A549 treated with CORT108297 at 1 μM for 4 hours (cell line): ENCODE data around the gene CLDN7. TPM values are rescaled to one million over a fixed set of nuclear protein-coding genes. Genes with fewer than 3 reads are reported as not detected.

Source experiments
- total RNA-seq: library from RNA; stranded (reverse); fragments of 200-300 nt; extraction: Qiagen RNA extraction; gene quantifications from 5 replicates; pipeline ENCODE4 v1.2.3, GENCODE V29; 2022

CLDN7 gene, protein sequence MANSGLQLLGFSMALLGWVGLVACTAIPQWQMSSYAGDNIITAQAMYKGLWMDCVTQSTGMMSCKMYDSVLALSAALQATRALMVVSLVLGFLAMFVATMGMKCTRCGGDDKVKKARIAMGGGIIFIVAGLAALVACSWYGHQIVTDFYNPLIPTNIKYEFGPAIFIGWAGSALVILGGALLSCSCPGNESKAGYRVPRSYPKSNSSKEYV
- total RNA-seq = 0.84 to 1.2 TPM (median 0.97 TPM) in 5 replicates

DNA sequence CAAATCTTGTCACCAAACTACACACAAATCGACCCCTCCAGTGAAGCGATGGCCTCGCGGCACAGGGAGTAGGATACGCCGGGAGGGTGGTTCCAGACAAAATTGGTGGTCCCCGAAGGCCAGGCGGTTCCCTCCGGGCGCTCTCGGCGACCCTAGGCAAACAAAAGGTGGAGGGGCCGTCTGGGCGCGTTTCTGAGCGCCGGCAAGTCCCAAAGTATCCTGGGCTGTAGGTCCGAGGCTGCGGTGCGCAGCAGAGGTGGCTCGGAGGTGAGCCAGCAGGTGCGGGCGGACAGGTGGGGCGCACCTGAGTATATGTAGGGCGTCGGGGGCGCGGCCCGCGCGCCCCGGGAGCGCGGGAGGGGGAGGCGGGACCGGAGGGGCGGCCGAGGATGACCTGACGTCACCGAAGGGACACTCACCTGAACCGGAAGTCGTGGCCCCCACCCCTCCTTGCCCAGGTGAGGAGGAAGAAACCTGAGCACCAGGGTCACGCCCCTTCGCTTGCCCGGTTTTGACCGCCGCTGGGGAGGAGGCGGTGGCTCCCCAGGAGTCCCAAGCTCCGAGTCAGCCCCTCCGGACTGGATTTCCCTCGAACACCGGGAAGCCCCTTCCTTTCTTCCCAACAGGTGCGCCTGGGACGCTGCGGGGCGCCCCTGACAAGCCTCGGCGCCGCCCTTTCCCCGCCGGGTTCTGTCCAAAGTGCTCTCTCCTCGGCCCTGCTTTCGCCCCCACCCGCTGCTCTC lies at the start of gene CLDN7:
TSS of gene CLDN7 (minus strand) at position 287 of the 743 bp plus-strand sequence. CDS start 435 bp downstream, outside the sequence.

DNA sequence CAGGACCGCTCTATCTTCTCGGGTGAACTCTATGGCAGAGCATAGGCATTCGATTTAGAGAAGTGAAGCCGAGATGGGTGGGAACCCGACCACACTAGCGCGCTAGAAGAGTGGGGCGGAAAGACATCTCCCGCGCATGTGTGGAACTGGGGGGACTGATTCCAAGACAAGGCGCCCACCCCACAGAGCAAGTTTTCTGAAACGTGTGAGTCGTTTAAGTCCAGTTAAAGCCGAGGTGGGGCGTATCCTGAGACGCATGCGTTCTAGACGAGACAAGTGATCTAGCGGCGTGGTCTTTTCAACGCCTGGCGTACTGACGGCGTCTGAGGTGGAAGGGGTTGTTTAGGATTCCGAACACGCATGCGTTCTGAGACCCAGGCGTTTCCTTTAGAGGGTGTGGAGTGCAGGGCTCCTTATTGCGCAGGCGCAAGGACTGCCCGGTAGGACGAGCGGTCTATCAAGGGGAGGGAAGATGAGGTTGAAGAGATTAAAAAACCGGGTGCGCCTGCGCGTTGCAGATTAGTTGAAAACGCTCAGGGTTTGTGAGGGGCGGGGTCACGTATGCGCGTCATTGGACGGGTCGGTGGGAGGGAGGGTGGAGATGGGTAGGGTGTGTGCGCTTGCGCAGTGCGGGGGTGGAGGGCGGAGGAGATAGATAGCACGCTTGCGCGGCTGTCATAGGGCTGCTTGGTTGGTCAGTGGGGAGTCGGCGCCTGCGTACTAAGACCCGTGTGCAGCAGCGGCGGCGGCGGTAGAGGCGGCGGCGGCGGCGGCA lies 44.8 kb upstream of the CLDN7 start, which contains the start of gene EIF5A:
TSS of gene EIF5A (plus strand) at position 718 of the 775 bp plus-strand sequence. CDS start 2,008 bp downstream, outside the sequence.

DNA sequence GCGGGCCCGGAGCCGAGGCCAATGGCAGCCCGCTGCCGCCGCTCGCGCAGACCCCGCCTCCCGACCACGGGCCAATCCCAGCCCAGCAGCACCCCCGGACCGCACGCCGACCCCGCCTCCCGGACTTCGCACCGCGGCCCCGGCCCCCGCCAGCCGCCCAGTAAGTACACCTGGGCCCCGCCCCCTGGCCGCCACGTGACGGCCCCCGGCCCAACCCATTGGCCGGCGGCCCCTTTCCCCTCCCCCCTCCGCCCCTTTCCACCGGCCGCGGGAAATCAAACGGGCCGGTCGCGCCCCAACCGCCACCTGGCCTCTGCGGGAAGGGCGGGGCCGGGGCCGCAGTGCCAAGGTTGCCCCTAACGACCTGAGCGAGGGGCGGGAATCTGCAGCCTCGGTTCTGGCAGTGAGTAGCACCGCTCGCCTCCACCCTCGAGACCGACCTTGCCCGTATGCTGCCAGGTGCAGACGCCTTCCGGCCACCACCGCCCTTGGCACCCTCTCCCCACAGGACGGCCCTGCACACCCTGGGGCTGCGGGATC lies 32.4 kb upstream of the CLDN7 start, which contains the start of gene YBX2:
TSS of gene YBX2 (minus strand) at position 26 of the 540 bp plus-strand sequence. CDS start 139 bp downstream, outside the sequence.

DNA sequence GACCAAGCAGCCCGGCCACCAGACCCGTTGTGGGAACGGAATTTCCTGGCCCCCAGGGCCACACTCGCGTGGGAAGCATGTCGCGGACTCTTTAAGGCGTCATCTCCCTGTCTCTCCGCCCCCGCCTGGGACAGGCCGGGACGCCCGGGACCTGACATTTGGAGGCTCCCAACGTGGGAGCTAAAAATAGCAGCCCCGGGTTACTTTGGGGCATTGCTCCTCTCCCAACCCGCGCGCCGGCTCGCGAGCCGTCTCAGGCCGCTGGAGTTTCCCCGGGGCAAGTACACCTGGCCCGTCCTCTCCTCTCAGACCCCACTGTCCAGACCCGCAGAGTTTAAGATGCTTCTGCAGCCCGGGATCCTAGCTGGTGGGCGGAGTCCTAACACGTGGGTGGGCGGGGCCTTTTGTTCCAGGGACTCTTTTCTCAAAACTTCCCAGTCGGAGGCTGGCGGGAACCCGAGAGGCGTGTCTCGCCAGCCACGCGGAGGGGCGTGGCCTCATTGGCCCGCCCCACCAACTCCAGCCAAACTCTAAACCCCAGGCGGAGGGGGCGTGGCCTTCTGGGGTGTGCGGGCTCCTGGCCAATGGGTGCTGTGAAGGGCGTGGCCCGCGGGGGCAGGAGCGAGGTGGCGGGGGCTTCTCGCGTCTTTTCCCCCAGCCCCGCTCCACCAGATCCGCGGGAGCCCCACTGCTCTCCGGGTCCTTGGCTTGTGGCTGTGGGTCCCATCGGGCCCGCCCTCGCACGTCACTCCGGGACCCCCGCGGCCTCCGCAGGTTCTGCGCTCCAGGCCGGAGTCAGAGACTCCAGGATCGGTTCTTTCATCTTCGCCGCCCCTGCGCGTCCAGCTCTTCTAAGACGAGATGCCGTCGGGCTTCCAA lies 19.0 kb upstream of the CLDN7 start, which contains the start of gene SLC2A4:
TSS of gene SLC2A4 (plus strand) at position 645 of the 879 bp plus-strand sequence. CDS start at position 862, 217 bp downstream.

DNA sequence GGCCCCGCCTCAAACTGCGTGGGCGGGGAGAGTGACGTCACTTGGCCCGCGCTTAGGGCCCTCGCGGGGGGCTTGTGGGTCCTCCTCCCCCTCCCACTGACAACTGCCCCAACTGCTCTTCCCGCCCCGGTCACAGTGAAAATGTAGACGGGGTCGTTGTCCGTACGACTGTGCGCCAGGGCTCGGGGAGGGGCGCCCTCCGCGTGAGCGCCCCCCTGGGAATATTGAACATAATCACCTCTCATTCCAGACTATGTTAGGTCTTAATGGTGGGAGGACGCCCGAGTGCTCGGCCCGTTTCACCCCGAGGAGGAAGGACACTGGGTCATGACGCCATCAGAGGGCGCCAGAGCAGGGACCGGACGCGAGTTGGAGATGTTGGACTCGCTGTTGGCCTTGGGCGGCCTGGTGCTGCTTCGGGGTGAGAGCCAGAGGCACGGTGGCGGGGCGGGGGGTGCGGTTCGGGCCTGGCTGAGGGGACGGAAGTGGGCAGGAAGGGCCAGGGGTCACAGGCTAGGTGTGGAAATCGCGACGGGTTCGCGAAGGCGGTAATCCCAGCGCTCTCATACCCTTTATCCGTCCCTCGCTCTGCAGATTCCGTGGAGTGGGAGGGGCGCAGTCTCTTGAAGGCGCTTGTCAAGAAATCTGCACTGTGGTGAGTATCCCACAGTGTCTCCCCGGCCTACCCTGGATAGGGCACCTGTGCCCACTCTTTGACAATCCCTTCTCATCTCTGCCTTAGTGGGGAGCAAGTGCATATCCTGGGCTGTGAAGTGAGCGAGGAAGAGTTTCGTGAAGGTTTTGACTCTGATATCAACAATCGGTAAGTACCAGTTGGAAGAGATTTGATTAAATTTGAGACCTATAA lies 9.9 kb downstream of the CLDN7 start, which contains the start of gene ELP5:
TSS of gene ELP5 (plus strand) at position 40 of the 868 bp plus-strand sequence. CDS start at position 376, 336 bp downstream.

DNA sequence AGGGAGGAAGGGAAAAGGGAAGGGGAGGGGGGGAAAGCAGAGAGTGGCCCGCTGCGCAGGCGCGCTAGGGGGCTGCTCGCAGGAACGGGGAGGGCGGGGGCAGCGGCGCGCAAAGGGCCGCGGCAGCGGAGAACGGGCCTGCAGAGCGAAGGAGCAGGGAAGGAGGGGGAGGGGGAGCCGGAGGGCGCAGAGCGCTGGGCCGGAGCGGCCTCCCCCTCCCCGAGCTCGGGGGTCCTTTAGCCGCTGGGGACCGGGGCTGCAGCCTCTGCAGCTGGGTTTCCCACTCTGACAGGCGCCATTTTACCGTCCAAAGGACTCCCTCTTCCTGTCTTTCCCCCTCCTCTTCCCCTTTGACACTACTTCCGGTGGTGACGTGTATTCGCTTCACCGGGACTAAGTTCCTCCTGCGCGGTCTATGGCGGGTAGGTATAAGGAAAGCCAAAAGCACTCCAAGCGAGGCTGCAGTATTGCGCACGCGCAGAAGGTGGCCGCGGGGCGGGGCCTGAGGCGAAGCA lies 10.6 kb downstream of the CLDN7 start, which contains the start of gene CTDNEP1:
TSS of gene CTDNEP1 (minus strand) at position 74 of the 515 bp plus-strand sequence. CDS start 438 bp downstream, outside the sequence.

DNA sequence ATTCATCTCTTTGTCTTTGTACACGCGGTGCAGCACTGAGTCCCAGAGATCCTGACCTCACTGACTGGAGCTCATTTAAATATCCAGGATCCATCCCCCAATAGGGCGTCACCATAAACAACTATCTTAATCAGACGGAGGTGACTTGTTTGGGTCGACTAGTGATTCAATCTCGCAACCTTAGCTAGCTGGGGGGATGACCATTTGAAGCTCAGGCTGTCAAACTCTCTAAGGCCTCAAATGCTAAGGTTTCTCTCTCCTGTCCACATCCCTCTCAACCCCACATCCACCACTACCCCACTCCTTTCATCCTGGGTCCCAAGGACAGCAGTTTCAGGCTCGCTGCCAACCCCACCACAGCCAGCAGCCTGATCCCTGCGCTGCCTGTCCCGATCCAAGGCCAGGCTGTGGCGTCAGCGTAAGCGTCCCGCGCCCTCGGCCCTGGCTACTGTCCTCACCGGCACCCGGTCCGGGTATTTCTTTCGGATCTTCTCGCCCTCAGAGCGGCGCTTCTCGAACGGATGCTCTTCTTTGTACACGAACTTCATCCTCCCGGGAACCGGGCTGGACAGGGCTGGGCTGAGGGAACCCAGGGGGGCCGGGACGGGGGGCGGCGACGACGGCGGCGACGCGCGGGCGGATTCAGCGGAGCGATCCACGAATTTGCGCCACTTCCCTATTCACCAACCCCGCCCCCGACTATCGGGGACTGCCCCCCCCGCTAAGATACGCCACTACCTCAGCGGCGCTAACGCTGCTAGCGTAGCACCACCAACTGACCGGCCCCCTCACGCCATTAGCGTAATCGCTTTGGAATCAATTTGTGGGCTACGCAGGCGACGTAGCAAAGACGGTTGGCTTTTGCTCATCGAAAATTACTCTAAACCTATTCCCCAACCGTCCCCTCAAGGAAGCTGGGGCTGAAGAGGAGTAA lies 20.2 kb downstream of the CLDN7 start, which contains the start of gene GABARAP:
TSS of gene GABARAP (minus strand) at position 667 of the 934 bp plus-strand sequence. CDS start at position 548, 119 bp downstream.

DNA sequence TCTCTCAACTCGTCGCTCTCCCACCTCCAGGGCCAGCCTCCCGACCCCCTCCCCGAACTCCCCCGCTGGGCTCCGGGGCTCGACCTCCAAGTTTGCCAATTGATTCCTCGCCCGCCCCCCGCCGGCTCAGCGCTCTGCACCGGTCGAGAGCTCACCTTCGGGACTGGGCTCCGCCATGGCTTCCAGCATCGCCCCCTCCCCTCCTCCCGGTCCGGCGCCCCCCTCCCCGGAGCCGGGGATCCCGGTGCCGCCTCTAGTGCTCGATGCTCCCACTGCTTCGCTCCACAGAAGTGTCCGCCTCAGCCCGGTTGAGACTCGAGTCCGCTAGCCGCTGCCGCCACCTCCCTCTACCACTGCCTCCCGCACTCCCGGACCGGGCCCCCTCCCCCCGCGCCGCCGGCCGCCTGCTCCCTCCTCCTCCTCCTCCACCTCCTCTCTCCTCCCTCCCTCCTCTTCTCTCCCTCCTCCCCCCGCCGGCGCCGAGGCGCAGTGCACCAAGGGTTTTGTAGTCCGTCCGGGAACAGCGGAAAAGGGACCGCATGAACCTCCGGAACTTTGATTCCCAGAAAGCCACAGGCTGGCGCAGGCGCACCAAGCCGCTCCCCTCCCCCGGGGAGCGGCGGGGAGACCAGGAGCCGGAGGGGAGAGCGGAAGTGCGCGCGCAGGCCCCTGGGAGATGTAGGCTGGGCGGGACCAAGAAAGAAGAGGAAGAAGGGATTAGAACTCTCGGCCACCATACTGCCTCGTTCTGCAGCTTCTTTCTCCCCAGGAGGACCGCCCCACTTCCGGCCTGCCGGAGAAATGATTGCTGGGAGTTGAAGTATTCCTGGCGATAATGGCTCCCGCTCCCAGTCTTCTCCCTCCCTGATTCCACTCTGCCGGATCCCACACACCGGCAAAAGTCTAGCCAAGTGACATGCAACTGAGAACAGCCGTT lies 22.9 kb downstream of the CLDN7 start, which contains the start of gene PHF23:
TSS of gene PHF23 (minus strand) at position 367 of the 937 bp plus-strand sequence. CDS start at position 189, 178 bp downstream.

DNA sequence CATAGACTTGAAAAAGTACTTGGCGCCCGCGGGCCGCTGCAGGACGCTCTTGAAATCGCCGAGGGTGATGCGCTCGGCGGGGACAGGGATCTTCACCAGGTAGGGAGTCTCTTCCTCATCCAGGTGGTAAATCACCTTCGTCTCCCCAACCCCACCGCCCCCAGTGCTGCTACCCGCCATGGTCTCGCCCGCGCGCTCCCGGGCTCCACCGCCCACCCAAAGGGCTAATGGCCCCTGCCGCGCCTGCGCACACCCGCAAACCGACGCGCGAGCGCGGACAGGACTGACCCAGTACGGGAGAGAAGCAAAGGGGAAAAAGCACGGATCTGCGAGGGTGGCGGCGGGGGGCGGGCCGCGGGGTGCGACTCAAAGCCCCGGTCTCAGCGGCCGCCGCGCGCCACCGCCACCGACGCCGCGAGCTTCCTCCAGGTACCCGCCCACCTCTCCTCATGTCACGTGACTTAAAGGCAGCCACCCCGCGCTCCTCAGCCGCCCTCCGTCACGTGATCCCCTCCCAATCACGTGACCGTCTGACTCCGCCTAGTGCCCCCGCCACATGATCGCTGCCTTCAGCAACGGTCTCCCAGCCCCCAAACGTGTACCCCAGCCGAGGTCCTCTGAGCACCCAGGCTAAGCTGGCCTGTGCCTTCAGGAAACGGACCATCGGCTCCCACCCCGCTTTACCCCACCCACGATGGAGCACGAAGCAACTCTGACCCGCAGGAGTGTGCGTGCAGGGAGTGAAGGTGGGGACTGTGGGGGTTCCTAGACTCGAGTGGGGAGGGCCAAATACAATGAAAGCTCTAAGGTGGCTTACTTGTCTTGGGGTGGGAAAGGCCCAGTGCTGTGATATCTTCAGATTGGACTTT lies 28.0 kb downstream of the CLDN7 start, which contains the start of gene DVL2:
TSS of gene DVL2 (minus strand) at position 435 of the 869 bp plus-strand sequence. CDS start at position 180, 255 bp downstream.

DNA sequence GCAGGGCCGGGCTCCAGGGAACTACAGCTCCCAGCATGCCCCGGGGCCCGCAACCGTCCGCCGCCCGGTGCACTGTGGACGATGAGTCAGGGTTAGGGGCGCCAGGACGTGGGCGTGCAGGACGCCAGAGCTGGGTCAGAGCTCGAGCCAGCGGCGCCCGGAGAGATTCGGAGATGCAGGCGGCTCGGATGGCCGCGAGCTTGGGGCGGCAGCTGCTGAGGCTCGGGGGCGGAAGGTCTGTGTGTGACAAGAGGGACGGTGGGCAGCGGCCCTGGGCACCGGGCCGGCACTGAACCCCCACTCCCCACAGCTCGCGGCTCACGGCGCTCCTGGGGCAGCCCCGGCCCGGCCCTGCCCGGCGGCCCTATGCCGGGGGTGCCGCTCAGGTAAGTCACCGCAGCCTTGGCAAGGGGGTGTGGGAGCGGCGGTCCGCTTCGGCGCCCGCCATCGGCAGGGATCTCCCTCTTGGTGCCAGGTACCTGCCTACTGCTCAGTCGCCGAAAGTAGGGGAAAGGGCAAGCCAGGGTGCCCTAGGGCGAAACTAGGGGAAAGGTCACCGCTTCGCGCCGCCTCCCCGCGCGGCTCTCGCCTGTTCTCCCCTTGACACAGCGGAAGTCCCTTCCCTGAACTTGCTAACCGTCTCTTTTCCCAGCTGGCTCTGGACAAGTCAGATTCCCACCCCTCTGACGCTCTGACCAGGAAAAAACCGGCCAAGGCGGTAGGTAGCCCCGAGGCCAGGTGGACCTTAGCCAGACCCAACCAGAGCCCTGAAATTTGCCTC lies 42.3 kb downstream of the CLDN7 start, which contains the start of the genes ACADVL and DLG4:
TSS of gene ACADVL (plus strand) at position 127 of the 781 bp plus-strand sequence. CDS start at position 174, 47 bp downstream.
TSS of gene DLG4 (minus strand) at position 25 of the 781 bp plus-strand sequence.

Other genes starting within 250 kb of the CLDN7 start
- gene RNASEK, start 249.9 kb downstream of the CLDN7 start, total RNA-seq = 448 to 548 TPM (median 468 TPM) in 5 replicates
- gene BCL6B, start 239.4 kb downstream of the CLDN7 start, total RNA-seq = not detected in 5 replicates
- gene SLC16A13, start 226.5 kb downstream of the CLDN7 start, total RNA-seq = 9.2 to 12.9 TPM (median 11.3 TPM) in 5 replicates
- gene SLC16A11, start 218.4 kb downstream of the CLDN7 start, total RNA-seq = not detected in 5 replicates
- not detected in 5 replicates for gene CLEC10A, start 182.2 kb downstream of the CLDN7 start, total RNA-seq
- 0.14 TPM in 1 of 5 replicates, not detected in the others for gene ASGR2, start 147.7 kb downstream of the CLDN7 start, total RNA-seq
- gene ASGR1, start 83.1 kb downstream of the CLDN7 start, total RNA-seq = 0.59 to 1.4 TPM (median 1.2 TPM) in 5 replicates
- 6.8 to 9.8 TPM (median 8.2 TPM) in 5 replicates for gene DLG4, start 42.6 kb downstream of the CLDN7 start, total RNA-seq
- 308 to 483 TPM (median 455 TPM) in 5 replicates for gene ACADVL, start 42.5 kb downstream of the CLDN7 start, total RNA-seq
- 30.7 to 43.1 TPM (median 40.7 TPM) in 5 replicates for gene DVL2, start 28.0 kb downstream of the CLDN7 start, total RNA-seq
- gene PHF23, start 23.0 kb downstream of the CLDN7 start, total RNA-seq = 82.4 to 100 TPM (median 91.5 TPM) in 5 replicates
- gene GABARAP, start 20.0 kb downstream of the CLDN7 start, total RNA-seq = 645 to 806 TPM (median 682 TPM) in 5 replicates
- gene CTDNEP1, start 10.7 kb downstream of the CLDN7 start, total RNA-seq = 221 to 239 TPM (median 226 TPM) in 5 replicates
- 121 to 141 TPM (median 127 TPM) in 5 replicates for gene ELP5, start 10.3 kb downstream of the CLDN7 start, total RNA-seq
- gene SLC2A4, start 19.2 kb upstream of the CLDN7 start, total RNA-seq = 0.15 to 0.27 TPM (median 0.26 TPM) in 5 replicates
- gene YBX2, start 32.2 kb upstream of the CLDN7 start, total RNA-seq = 0.53 to 0.69 TPM (median 0.59 TPM) in 5 replicates
- gene EIF5A, start 45.1 kb upstream of the CLDN7 start, total RNA-seq = 1,648 to 1,788 TPM (median 1,697 TPM) in 5 replicates
- 88.2 to 105 TPM (median 103 TPM) in 5 replicates for gene GPS2, start 52.9 kb upstream of the CLDN7 start, total RNA-seq
- gene NEURL4, start 66.9 kb upstream of the CLDN7 start, total RNA-seq = 22.9 to 38.3 TPM (median 34.9 TPM) in 5 replicates
- 0.48 to 5.1 TPM (median 4.2 TPM) in 5 replicates for gene ACAP1, start 74.1 kb upstream of the CLDN7 start, total RNA-seq
- gene KCTD11, start 89.7 kb upstream of the CLDN7 start, total RNA-seq = 11.8 to 15.9 TPM (median 13.7 TPM) in 5 replicates
- gene TMEM95, start 92.7 kb upstream of the CLDN7 start, total RNA-seq = not detected in 5 replicates
- gene TNK1, start 118.6 kb upstream of the CLDN7 start, total RNA-seq = 1.3 to 2.0 TPM (median 1.7 TPM) in 5 replicates
- 37.4 to 45.9 TPM (median 43.5 TPM) in 5 replicates for gene PLSCR3, start 132.0 kb upstream of the CLDN7 start, total RNA-seq
- gene TMEM256, start 141.6 kb upstream of the CLDN7 start, total RNA-seq = 177 to 231 TPM (median 209 TPM) in 5 replicates
- 12.1 to 21.2 TPM (median 19.3 TPM) in 5 replicates for gene NLGN2, start 145.4 kb upstream of the CLDN7 start, total RNA-seq
- gene SPEM1, start 157.8 kb upstream of the CLDN7 start, total RNA-seq = 0.13 TPM in 1 of 5 replicates, not detected in the others
- 0.05 to 0.10 TPM (median 0.08 TPM) in 4 of 5 replicates, not detected in the other for gene SPEM2, start 163.1 kb upstream of the CLDN7 start, total RNA-seq
- 0.04 to 0.06 TPM in 2 of 5 replicates, not detected in the others for gene SPEM3, start 166.4 kb upstream of the CLDN7 start, total RNA-seq
- 11.2 to 15.4 TPM (median 13.9 TPM) in 5 replicates for gene TMEM102, start 173.0 kb upstream of the CLDN7 start, total RNA-seq
- 0.92 to 1.6 TPM (median 1.4 TPM) in 5 replicates for gene FGF11, start 177.0 kb upstream of the CLDN7 start, total RNA-seq
- 5.2 to 9.8 TPM (median 8.8 TPM) in 5 replicates for gene CHRNB1, start 182.6 kb upstream of the CLDN7 start, total RNA-seq
- gene ZBTB4, start 217.2 kb upstream of the CLDN7 start, total RNA-seq = 19.8 to 26.8 TPM (median 24.2 TPM) in 5 replicates
- gene SLC35G6, start 219.0 kb upstream of the CLDN7 start, total RNA-seq = not detected in 5 replicates
- gene POLR2A, start 221.9 kb upstream of the CLDN7 start, total RNA-seq = 65.7 to 84.9 TPM (median 82.6 TPM) in 5 replicates